ENCODE results near the gene EXOC3L4. TPM values are rescaled to one million over a fixed set of nuclear protein-coding genes. Genes with fewer than 3 reads are reported as not detected.
A peak's percentile ranks its signal among the peaks of the same experiment; 100 is the strongest.

EXOC3L4 gene
- total RNA-seq, 1 donor from 2014 or later, result 0.17 TPM

DNA sequence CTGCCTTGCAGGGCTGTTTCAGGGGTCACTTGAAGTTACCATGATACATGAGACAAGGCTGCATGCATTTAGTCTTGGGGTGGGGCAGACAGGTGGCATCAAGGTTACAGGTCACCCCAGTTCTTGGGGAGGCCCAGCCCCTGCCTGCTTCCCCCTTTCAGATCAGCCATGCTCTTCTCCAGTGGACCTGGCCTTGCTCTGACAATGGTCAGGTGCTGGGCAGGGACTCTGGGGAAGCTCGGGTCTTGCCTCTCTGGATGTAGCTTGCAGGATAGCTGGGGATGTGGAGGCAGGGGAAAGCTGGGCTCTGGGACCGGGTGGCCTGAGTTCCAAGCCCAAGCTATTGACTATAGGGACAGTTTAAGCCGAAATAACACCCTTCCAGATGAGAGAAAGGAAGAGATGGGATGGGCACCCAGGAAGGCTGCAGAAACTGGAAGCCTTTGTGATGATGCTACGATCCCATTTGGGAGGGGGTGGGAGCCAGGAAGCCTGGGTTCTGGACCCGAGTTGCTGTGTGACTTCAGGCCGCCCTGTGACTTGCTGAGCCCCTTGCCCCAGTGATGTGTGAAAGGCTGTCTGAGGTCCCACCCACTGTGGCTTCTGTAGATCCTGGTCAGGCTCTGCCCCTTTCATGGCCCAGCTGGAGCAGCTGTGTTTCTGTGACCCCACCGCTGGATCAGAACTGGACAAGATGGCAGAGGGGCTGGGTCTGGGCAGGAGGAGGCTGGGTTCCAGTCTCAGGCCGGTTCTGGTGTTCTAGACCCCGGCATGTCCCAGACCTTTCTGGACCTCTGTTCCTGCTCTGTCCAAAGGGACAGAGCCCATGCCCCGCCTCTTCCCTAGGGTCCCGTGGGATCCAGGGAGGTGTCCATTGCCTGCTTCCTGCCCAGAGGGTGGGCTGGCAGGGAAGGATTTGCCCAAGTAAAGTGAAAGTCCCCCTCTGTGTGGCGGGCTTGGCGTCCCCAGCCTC, 30.9 kb downstream of the EXOC3L4 start:
- no peak for DNase-seq (ENCODE audit: low read depth)
- H3K4me3 ChIP-seq (ENCODE audit: low read depth, low read length), result peak overlapping the region; percentile 82
- no peak for TF ChIP-seq CTCF (conservative IDR thresholded peaks at IDR 0.05; ENCODE audit: low read depth, low read length)

DNA sequence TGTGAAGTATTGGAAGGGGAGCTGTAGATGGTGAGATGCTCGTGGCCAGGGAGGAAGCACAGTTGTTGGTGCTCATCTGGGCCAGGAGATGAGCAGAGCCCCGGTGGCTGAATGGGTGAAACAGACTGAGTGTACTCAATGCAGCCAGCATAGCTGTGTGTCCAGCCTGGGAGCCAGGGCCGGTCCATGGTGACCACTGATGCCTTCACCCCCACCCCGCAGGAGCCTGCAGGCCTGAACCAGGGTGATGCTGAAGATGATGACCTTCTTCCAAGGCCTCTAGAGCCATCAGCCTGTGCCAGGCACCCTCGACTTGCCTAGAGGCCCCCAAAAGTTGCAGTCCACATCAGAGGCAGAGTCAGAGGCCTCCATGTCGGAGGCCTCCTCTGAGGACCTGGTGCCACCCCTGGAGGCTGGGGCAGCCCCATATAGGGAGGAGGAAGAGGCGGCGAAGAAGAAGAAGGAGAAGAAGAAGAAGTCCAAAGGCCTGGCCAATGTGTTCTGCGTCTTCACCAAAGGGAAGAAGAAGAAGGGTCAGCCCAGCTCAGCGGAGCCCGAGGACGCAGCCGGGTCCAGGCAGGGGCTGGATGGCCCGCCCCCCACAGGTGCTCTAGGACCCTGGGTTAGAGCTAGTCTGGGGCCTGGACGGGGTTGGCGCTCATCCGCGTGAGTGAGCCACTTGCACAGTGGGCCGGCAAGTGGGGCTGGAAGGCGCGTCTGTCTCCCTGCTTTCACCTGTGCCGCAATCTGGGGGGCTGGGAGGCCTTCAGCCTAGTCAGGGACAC, 31.8 kb downstream of the EXOC3L4 start:
- TF ChIP-seq CTCF (conservative IDR thresholded peaks at IDR 0.05; ENCODE audit: low read depth, low read length), result no peak
- H3K4me3 ChIP-seq (ENCODE audit: low read depth, low read length), result peak overlapping the region; percentile 44
- no peak for DNase-seq (ENCODE audit: low read depth)

DNA sequence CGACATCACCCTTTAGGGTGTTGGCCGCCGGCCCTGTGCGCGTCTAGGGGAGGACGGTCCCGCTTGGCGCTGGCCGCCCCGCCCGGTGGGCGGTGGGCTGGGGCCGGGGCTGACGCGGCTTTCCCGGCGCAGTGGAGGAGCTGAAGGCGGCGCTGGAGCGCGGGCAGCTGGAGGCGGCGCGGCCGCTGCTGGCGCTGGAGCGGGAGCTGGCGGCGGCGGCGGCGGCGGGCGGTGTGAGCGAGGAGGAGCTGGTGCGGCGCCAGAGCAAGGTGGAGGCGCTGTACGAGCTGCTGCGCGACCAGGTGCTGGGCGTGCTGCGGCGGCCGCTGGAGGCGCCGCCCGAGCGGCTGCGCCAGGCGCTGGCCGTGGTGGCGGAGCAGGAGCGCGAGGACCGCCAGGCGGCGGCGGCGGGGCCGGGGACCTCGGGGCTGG, 32.4 kb downstream of the EXOC3L4 start:
- peak overlapping the region; percentile 44 for H3K4me3 ChIP-seq (ENCODE audit: low read depth, low read length)
- DNase-seq (ENCODE audit: low read depth), result no peak
- TF ChIP-seq CTCF (conservative IDR thresholded peaks at IDR 0.05; ENCODE audit: low read depth, low read length), result no peak

DNA sequence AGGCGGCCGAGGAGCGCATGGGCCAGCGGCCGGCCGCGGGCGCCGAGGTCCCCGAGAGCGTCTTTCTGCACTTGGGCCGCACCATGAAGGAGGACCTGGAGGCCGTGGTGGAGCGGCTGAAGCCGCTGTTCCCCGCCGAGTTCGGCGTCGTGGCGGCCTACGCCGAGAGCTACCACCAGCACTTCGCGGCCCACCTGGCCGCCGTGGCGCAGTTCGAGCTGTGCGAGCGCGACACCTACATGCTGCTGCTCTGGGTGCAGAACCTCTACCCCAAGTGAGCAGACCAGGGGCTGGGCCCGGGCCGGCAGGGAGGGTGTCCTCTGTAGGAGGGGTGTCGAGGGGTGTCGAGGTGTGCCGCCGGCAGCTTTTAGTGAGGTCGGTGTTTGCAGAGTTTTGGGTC, 32.8 kb downstream of the EXOC3L4 start:
- peak overlapping the region; percentile 31 for H3K4me3 ChIP-seq (ENCODE audit: low read depth, low read length)
- DNase-seq (ENCODE audit: low read depth), result no peak
- no peak for TF ChIP-seq CTCF (conservative IDR thresholded peaks at IDR 0.05; ENCODE audit: low read depth, low read length)

DNA sequence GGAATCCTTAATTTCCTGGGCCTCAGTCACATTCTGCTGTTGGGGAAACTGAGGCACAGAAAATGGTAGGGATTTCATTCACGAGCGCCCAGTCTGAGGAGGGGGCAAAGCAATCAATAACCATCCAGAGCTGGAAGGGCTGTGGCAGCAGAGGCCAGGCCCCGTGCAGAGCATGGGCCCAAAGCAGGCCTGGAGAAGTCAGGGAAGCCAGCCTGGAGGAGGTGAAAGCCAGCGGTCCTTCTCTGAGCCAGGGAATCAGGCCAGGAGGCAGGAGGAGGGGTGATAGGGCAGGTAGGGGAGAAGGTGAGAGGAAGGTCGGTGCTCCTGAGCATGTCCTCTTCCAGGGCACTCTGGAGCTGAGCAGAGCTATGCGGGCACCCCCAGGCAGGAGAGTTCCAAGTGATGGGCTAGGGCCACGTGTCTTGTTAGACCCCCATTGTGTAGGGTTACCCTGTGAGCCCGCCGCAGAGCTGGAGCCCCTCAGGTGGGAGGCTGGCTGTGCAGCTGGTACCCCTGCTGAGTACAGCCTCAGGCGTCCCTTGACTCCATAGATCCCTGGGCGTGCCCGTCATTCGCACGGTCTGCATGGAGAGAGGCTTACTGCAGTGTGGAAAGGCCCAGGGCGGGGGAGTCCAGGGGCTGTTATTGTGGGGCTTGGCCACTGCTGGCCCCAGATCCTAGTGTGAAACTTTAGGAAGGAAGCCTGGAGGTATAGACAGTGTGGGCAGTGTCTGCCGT, 33.5 kb downstream of the EXOC3L4 start:
- no peak for DNase-seq (ENCODE audit: low read depth)
- peak overlapping the region; percentile 31 for H3K4me3 ChIP-seq (ENCODE audit: low read depth, low read length)

More for the DNA sequence above, 33.5 kb downstream of the EXOC3L4 start:
- TF ChIP-seq CTCF (conservative IDR thresholded peaks at IDR 0.05; ENCODE audit: low read depth, low read length), result no peak
